Subcutaneous adipose tissue (tissue), 4 donors: ENCODE measurements around the gene POGLUT3. TPM values are rescaled to one million over a fixed set of nuclear protein-coding genes. Genes with fewer than 3 reads are reported as not detected.

Experiments
- total RNA-seq, 4 donors: library from RNA; depleted of rRNA; stranded (reverse); fragments of >200 nt; gene quantifications; one replicate each; pipeline ENCODE4 v1.1.0, GENCODE V29; 2016
- TF ChIP-seq, protein P1 (sequence below): fragments of 450-650 bp; IDR thresholded peaks from one replicate; pipeline ENCODE4 v1.5.1; 2016; ENCODE audit warnings: low read depth, mild to moderate bottlenecking, control low read depth, antibody characterized with exemption, moderate library complexity

The POGLUT3 gene
- total RNA-seq, 4 donors from 2014 or later, result 17.8 to 29.3 (median 24.0) TPM

DNA sequence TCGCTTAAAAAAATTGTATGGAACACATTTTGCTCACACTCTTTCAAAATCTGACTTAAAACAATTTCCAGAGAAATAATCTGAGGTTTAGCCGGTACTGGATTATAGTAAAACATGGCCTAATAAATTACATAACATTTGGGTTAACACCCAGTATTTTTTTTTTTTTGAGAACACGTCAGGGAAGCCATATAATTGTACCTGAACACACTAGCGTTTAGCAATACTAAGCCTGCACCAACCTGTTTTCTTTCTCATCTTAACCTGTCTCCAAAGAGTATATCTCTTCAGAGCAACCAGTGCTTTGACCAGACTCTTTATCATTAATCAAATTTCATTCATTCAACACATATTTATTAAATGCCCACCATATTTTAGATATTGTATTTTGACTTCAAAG is 2.0 kb upstream of the POGLUT3 start:
- TF ChIP-seq, protein P1, sequence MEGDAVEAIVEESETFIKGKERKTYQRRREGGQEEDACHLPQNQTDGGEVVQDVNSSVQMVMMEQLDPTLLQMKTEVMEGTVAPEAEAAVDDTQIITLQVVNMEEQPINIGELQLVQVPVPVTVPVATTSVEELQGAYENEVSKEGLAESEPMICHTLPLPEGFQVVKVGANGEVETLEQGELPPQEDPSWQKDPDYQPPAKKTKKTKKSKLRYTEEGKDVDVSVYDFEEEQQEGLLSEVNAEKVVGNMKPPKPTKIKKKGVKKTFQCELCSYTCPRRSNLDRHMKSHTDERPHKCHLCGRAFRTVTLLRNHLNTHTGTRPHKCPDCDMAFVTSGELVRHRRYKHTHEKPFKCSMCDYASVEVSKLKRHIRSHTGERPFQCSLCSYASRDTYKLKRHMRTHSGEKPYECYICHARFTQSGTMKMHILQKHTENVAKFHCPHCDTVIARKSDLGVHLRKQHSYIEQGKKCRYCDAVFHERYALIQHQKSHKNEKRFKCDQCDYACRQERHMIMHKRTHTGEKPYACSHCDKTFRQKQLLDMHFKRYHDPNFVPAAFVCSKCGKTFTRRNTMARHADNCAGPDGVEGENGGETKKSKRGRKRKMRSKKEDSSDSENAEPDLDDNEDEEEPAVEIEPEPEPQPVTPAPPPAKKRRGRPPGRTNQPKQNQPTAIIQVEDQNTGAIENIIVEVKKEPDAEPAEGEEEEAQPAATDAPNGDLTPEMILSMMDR, result no peak

- TF ChIP-seq, protein P1, result no peak
Observed at GRCh38 chr11:108498816-108499408, 728 bp upstream of the POGLUT3 start.

- TF ChIP-seq, protein P1, result no peak
Observed at GRCh38 chr11:108497317-108498045, 703 bp downstream of the POGLUT3 start.

DNA sequence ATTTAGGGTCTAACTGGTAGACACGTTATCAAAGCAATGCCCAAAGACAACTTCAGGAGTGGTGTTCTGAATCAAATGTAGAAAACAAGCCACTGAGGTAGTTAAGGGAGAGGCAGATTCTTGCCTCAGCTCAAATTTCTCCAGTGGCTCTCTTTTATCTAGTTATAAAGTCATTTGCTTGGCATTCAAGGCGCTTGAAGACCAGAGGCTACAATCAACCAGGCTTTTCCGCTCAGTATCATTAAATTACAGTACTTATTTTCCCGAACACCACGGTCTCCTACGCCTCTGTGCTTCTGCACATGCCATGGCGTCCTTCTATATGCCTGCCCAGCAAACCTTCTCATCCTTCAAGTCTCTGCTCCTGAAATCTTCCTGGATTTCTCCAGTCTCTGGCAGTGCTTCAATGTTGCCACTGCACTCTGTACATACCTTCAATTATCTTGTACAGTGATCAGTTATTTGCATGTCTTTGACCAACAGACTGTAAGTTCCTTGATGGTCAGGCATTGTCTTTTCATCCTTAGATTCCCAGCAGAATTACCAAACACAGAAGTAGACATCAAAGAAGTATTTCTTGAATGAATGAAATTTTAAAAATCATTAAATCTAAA is 1.4 kb downstream of the POGLUT3 start:
- TF ChIP-seq, protein P1, result no peak

GRCh38 chr11:108495326-108495725 is 2.9 kb downstream of the POGLUT3 start:
- TF ChIP-seq, protein P1, result no peak

DNA sequence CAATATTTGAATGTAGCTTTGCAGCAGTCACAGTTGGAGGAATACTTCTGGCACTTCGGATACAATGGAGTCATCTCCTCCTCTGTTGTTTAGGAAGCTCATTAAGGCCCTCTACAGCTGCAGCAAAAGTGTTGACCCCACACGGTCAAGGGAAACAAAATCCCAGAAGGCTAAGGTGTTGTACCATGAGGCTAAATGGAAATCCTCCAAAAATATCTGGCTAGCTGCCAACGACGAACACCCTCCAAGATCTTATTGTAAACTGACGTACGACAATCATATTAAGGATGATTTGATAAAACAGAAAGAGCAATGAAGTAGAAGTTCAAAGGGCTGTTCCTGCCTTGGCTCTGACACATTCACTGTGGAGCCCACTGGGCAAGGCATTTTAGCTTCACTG is 4.0 kb downstream of the POGLUT3 start:
- TF ChIP-seq, protein P1, result no peak

- TF ChIP-seq, protein P1, result no peak
Observed at GRCh38 chr11:108491936-108492335, 6.2 kb downstream of the POGLUT3 start.
